GM11168 (cell line): ENCODE measurements around the gene SNED1.
"Not testable (repeated sequence)": the region's sequence is repeated elsewhere in the genome, so short reads cannot be mapped to it uniquely, and the experiment has no call there.

ENCODE experiments used
- in situ Hi-C: fragments of 300-500 bp; cut with MboI; formaldehyde crosslinking; loops from one replicate; pipeline ENCODE4 v1.12.0; 2022; ENCODE audit warnings: low sequenced_read_pairs; ENCODE audit not compliant: unreplicated experiment

The SNED1 gene

DNA sequence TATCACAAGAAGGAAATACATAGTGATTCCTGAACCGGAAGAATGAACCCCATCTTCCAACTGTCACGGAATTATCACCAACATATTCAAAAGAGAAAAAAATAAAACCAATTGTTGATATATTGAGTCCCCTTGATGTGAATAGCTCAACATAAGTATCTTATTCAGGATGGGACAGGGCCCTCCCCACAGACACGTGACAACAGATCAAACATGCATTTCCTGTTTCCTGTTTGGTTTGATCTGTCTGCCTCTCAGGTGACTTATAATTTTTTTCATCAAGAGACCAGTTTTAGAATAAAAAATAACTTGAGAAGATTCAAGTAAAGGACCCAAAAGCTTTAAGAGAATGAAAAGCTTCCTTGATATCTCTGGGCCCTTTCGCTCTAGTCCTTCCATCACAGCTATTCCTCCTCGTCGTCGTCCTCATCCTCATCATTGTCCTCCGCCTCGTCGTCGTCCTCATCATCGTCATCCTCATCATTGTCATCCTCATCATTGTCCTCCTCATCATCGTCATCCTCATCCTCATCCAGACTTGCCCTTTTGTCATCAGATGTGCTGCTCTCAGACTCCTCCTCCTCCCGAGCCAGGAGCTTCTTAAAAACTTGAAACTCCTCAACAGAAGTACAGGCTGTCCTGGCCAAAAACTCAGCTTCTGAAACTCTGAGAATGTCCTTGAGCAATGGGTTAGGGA lies 97.3 kb downstream of the SNED1 start:
- in situ Hi-C loops, result no loop called here

- in situ Hi-C loops, result no loop called here
These were observed 98.6 kb downstream of the SNED1 start for GRCh38 chr2:241096979-241097378.

DNA sequence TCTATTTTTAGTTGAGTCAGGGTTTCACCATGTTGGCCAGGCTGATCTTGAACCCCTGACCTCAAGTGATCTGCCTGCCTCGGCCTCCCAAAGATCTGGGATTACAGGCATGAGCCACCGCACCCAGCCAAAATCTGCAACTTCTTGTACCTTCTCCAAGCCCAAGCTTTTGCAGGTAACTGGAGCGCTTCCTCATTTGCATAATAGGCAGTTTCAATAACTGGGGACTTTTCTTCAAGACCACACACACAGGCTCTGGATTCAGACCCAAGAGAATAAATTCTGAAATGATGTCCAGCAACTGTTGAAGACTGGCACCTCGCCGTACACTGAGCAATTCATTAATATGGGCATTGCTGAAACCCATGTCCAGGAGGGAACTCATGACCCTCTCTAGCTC lies 100.8 kb downstream of the SNED1 start:
- in situ Hi-C loops, result no loop called here

DNA sequence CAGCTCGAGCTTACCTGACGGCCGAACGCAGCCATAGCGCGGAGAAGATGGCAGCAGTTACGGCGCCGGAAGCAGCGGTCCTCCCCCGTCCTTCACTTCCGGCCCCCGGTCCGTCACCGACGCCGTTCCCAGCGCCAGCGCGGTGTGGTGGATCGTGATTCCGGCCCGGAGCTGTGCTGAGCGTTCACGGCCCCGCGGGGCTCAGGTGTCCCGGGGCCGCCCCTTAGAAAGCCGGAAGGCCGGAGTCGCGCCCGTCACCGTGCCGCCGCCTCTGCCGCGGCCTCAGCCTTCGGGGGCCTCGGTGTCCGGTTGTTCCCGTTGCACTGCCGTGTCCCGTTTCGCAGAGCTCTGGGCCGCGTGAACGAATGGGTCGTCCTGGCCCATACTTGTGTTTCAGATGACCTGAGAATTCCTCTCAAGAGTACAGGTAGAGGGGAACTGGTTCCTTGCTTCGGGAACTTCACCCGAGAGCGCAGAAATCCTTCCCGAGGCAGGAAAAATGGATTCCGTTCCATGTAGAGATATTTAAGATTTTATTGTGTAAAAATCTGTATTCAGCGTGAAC lies 103.9 kb downstream of the SNED1 start, which contains the start of gene MTERF4:
Gene MTERF4 (minus strand): TSS at position 49 of the 565 bp plus-strand sequence. CDS start 14 bp downstream, at position 35.
- in situ Hi-C loops, result no loop called here

DNA sequence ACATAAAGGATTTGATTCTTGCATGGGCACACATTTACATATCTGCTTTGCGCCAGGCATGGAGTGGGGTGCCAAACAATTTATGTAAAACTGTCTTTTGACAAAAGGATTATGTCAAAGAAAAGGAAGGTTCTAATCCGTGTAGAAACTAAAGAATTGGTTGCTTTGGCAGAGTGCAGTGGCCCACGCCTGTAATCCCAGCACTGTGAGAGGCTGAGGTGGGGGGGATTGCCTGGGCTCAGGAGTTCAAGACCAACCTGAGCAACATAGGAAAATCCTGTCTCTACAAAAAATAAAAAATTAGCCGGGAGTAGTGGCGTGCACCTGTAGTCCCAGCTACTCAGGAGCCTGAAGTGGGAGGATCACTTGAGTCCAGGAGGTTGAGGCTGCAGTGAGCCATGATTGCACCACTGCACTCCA lies 104.8 kb downstream of the SNED1 start:
- in situ Hi-C loops, result no loop called here

DNA sequence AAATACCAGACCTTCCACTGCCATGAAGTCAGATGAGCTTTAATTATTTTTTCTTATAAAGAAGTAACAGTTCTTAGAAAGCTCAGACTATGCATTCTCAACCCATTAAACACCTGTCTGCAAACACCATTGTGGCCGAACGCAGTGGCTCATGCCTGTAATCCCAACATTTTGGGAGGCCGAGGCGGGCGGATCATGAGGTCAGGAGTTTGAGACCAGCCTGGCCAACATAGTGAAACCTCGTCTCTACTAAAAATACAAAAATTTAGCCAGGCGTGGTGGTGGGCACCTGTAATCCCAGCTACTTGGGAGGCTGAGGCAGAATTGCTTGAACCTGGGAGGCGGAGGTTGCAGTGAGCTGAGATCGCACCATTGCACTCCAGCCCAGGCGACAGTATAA lies 106.2 kb downstream of the SNED1 start:
- in situ Hi-C loops, result not testable (repeated sequence)

GRCh38 chr2:241105641-241106040 lies 107.2 kb downstream of the SNED1 start:
- in situ Hi-C loops, result no loop called here

DNA sequence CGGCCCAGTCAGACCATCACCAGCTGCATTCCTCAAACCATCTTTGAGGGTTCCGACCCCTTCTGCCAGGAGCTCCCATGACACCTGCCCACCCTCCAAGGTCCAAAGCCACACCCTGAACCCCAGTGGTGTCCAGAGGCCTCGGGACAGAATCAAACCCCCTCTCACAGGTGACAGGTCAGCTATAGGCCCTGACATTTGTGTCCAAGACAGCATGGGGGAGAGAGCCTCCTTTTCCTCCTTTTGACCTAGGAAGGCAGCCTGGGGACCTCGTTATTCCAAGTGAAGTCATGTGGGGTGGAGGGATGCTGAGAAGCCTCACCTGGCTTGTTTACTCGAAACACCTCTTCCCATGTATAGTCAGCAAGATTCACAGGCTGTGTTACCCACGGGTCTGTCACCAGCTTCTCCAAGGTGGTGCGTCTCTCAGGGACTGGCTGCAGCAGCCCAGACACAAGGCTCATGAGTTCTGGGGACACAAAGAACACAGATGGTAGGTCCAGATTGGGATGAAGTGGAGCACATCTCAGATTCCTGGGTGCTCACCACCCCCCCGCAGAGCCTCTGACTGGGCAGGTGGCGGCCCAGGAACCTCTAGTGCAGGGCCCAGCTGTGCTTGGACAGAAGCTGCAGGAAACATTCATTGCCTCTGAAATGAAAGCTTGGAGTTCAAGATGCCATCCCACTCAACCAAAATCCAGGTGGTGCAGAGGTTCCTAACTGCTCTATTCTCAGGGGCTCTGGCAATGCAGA lies 108.8 kb downstream of the SNED1 start:
- in situ Hi-C loops, result no loop called here

- in situ Hi-C loops, result no loop called here
These were observed 110.1 kb downstream of the SNED1 start for GRCh38 chr2:241108271-241109209.

GRCh38 chr2:241109210-241110088 lies 111.0 kb downstream of the SNED1 start:
- in situ Hi-C loops, result no loop called here

GRCh38 chr2:241110089-241110606 lies 111.7 kb downstream of the SNED1 start:
- in situ Hi-C loops, result no loop called here

GRCh38 chr2:241110607-241111439 lies 112.4 kb downstream of the SNED1 start:
- in situ Hi-C loops, result no loop called here

GRCh38 chr2:241111440-241111805 lies 113.0 kb downstream of the SNED1 start:
- in situ Hi-C loops, result no loop called here

DNA sequence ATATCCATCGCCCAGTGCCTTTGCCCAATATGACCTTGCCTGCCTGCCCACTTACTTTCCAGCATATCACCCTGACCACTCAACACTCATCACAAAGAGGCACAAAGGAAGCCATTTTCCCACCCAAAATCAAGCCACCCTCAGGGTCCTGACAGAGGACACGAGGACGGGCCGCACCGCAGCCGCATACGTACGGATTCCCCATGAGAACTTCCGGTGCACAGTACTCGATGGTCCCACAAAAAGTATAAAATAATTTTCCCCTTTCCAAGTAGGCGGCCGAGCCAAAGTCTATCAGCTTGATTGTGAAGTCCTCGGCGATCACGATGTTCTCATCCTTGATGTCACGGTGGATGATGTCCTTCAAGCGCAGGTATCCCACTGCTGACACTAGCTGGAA lies 113.6 kb downstream of the SNED1 start:
- in situ Hi-C loops, result no loop called here

DNA sequence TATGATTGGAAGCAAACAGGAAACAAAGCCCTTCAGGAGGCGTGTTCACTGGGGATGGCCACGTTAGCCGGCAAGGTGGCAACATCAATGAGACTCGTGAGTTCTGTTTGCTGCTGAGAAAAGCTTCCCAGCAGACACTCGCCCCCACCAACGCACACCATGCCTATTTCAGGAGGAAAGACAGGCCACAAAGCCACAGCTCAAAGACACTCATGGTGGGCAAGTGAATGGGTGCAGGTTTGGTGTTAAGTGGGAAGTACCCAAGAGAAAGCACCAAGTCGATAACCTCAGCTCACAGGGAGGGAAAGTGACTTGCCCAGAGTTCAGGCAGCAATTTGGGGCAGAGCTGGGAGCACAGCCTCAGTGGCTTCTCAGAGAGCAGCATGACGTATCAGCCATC lies 114.2 kb downstream of the SNED1 start:
- in situ Hi-C loops, result no loop called here

DNA sequence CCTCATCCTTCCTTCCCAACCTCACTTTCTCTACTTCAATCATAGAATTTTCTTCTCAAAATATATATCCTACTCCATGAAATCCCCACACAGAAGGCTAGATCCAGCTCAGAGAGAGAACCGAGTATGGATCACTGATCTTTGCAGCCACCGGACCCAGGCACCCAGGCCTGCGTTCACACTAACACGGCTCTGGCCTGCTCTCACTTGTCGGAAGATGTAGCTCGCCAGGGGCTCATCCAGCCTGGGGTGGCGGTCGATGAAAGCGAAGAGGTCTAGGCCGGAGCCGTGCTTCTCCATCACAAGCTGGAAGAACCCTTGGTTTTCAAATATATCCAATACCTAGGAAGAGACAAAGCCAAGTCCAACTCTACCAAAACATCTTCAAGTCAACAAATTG lies 116.4 kb downstream of the SNED1 start:
- in situ Hi-C loops, result no loop called here

DNA sequence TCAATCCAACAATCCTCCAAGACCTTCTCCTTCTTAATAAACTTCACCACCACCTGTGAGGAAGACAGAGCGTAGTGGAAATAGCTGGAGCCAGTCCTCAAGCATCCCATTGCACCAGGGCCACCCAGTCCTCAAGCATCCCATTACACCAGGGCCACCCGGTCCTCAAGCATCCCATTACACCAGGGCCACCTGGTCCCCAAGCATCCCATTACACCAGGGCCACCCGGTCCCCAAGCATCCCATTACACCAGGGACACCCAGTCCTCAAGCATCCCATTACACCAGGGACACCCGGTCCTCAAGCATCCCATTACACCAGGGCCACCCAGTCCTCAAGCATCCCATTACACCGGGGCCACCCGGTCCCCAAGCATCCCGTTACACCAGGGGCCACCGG lies 116.9 kb downstream of the SNED1 start:
- in situ Hi-C loops, result no loop called here
